WI38 (cell line): ENCODE data around the gene GATAD1.
"Not testable (repeated sequence)": the region's sequence is repeated elsewhere in the genome, so short reads cannot be mapped to it uniquely, and the experiment has no call there.

ENCODE experiments used
- H3K4me3 ChIP-seq: 2 replicates; pipeline ENCODE4 v1.5.1; 2011; ENCODE audit warnings: low read depth, mild to moderate bottlenecking, control low read depth, low read length
- CTCF ChIP-seq: IDR thresholded peaks from 2 replicates; pipeline ENCODE4 v1.5.1; 2012; ENCODE audit warnings: low read depth, mild to moderate bottlenecking, control low read depth, low read length

The GATAD1 gene

GRCh38 chr7:92447345-92448204 is at the start of gene GATAD1:
Gene GATAD1 (plus strand): TSS chr7:92447482. CDS start chr7:92447730, 248 bp downstream.
- peak; percentile 89; the same call in 1 of the 2 replicates for TF ChIP-seq CTCF
- H3K4me3 ChIP-seq: peak within 1 kb of the TSS; percentile 95

GRCh38 chr7:92397542-92397941 is 49.7 kb upstream of the GATAD1 start:
- TF ChIP-seq CTCF: no peak
- no peak overlapping the region for H3K4me3 ChIP-seq

GRCh38 chr7:92400013-92400412 is 47.3 kb upstream of the GATAD1 start:
- H3K4me3 ChIP-seq: no peak overlapping the region
- TF ChIP-seq CTCF: no peak

- no peak for TF ChIP-seq CTCF
- no peak overlapping the region for H3K4me3 ChIP-seq
Observed at GRCh38 chr7:92402920-92403759, 44.1 kb upstream of the GATAD1 start.

GRCh38 chr7:92403760-92404074 is 43.6 kb upstream of the GATAD1 start:
- TF ChIP-seq CTCF: no peak
- no peak overlapping the region for H3K4me3 ChIP-seq

GRCh38 chr7:92404170-92404614 is 43.1 kb upstream of the GATAD1 start:
- TF ChIP-seq CTCF: no peak
- no peak overlapping the region for H3K4me3 ChIP-seq

- TF ChIP-seq CTCF: no peak
- no peak overlapping the region for H3K4me3 ChIP-seq
Observed at GRCh38 chr7:92409357-92409756, 37.9 kb upstream of the GATAD1 start.

GRCh38 chr7:92410162-92410561 is 37.1 kb upstream of the GATAD1 start:
- not testable (repeated sequence) for H3K4me3 ChIP-seq
